ENCODE measurements around the gene NMUR1. TPM values are rescaled to one million over a fixed set of nuclear protein-coding genes. Genes with fewer than 3 reads are reported as not detected.

NMUR1 gene
- total and polyA plus RNA-seq, 8 donors = 0.14 to 0.92 (median 0.23) TPM; not detected in 4

- intact Hi-C loops (cut with DNase I; ENCODE audit: low total_unique reads) = no loop called here
- TF ChIP-seq CTCF (IDR thresholded peaks at IDR 0.05) (no peak), POLR2A (IDR thresholded peaks at IDR 0.05) (no peak), EP300 (IDR thresholded peaks at IDR 0.05) (no peak), POLR2AphosphoS5 (IDR thresholded peaks at IDR 0.05) (no peak)
- peaks cover 0 to under 1% (median 0%) of the 10 kb centered on the region in 3 donors for H3K27me3 ChIP-seq
- H3K4me3 ChIP-seq = no peak overlapping the region
- no peaks in the 10 kb centered on the region for H3K9me3 ChIP-seq
- no peak for DNase-seq
- no peaks in the 10 kb centered on the region for H3K36me3 ChIP-seq
- H3K4me1 ChIP-seq = no peaks in the 10 kb centered on the region
- no peak overlapping the region for H3K27ac ChIP-seq
- 78 to 88% (median 83%) methylated on average over 7 of the region's 7 CpGs for WGBS, 5 donors
These were observed 38.7 kb upstream of the NMUR1 start for GRCh38 chr2:231568785-231569435.

DNA sequence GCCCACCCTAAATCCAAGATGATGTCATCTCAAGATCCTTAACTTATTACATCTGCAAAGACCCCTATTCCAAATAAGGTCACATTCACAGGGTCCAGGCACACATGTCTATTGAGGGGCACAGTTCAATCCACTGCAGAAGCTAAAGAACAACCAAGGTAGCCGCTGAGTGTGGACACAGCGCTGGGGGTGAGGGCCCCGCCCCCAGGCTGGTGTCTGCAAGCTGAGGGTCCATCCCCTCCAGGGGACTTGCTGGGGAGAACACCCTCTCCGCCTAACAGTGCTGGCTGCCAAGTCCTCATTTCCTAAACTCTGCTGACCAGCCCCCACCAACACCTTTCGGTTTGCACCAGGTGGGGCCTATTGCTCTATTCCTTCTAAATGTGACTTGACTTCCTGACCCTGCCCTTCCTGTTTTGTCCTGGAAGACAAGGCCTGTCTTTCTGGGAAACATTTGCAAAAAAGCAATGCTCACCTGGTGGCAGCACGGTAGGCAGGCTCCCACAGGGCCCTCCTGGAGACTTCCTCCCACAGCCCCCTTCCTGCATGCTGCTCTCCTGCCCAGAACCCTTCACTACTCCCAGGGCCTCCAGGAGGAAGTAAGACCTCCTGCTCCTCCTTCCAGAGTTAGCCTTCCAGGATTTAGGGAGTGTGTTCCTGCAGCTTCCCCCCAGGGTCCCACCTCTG is 38.0 kb upstream of the NMUR1 start:
- Histone ChIP-seq H3K36me3 (no peaks in the 10 kb centered on the region), H3K4me3 (no peak overlapping the region), H3K9me3 (no peaks in the 10 kb centered on the region), H3K4me1 (no peaks in the 10 kb centered on the region), H3K27me3 (no peaks in the 10 kb centered on the region), H3K27ac (no peak overlapping the region)
- no peak for TF ChIP-seq EP300 (IDR thresholded peaks at IDR 0.05)
- TF ChIP-seq POLR2A (IDR thresholded peaks at IDR 0.05) = no peak
- TF ChIP-seq POLR2AphosphoS5 (IDR thresholded peaks at IDR 0.05) = no peak
- no peak for TF ChIP-seq CTCF (IDR thresholded peaks at IDR 0.05)
- DNase-seq = no peak
- WGBS, 5 donors = 73 to 83% (median 81%) methylated on average over 3 to 6 of the region's 6 CpGs
- intact Hi-C loops (cut with DNase I; ENCODE audit: low total_unique reads) = no loop called here

- H3K36me3 ChIP-seq = no peaks in the 10 kb centered on the region
- no peak overlapping the region for H3K27ac ChIP-seq
- TF ChIP-seq EP300 (IDR thresholded peaks at IDR 0.05) (no peak), CTCF (IDR thresholded peaks at IDR 0.05) (no peak), POLR2A (IDR thresholded peaks at IDR 0.05) (no peak), POLR2AphosphoS5 (IDR thresholded peaks at IDR 0.05) (no peak)
- H3K9me3 ChIP-seq = no peaks in the 10 kb centered on the region
- intact Hi-C loops (cut with DNase I; ENCODE audit: low total_unique reads) = no loop called here
- H3K27me3 ChIP-seq = no peaks in the 10 kb centered on the region
- H3K4me1 ChIP-seq = no peaks in the 10 kb centered on the region
- H3K4me3 ChIP-seq = no peak overlapping the region
- 76 to 100% (median 89%) methylated on average over 3 of the region's 3 CpGs for WGBS, 5 donors
- DNase-seq = no peak
These were observed 36.9 kb upstream of the NMUR1 start for GRCh38 chr2:231567159-231567558.

DNA sequence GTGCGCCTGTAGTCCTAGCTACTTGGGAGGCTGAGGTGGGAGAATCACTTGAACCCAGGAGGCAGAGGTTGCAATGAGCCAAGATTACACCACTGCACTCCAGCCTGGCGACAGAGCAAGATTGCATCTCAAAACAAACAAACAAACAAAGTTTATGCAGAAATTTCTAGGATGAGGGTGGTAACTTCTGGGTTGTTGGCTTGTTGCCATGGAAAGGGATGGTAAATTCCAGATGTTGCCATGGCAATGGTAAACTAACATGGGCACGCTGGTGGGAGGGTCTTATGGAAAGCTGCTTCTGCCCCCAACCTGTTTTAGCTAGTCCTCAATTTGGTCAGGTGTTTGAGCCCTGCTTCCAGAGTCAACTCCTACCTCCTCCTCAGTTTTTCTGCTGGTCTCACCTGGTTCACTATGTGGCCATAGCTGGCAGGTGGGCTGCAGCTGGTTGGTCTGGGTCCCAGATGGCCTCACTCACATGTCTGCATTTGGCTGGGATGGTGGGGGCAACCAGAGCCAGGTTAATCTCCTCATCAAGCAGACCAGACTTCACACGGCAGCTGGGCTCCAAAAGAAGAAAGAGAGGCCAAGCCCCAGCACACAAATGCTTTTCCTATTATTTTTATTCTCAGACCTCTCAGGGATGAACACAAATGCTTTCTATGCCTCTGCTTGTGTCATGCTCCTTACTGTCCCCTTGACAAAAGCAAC is 35.8 kb upstream of the NMUR1 start:
- 64 to 75% (median 70%) methylated on average over 4 of the region's 4 CpGs for WGBS, 5 donors
- intact Hi-C loops (cut with DNase I; ENCODE audit: low total_unique reads) = no loop called here
- no peak overlapping the region for H3K27ac ChIP-seq
- no peak for DNase-seq
- no peaks in the 10 kb centered on the region for H3K4me1 ChIP-seq
- no peak overlapping the region for H3K4me3 ChIP-seq
- no peaks in the 10 kb centered on the region for H3K36me3 ChIP-seq
- H3K9me3 ChIP-seq = no peaks in the 10 kb centered on the region
- TF ChIP-seq POLR2A (IDR thresholded peaks at IDR 0.05) (no peak), EP300 (IDR thresholded peaks at IDR 0.05) (no peak), CTCF (IDR thresholded peaks at IDR 0.05) (no peak), POLR2AphosphoS5 (IDR thresholded peaks at IDR 0.05) (no peak)
- no peaks in the 10 kb centered on the region for H3K27me3 ChIP-seq

All from stomach (tissue), 9 donors.